DMS79 (cell line): ENCODE measurements around the gene WDR86.

Experiments
- DNase-seq: peaks from one replicate; lab custom pipeline; 2025; lab: John Stamatoyannopoulos, UW

The WDR86 gene

GRCh38 chr7:151409667-151410404 is at the start of gene WDR86:
Gene WDR86, minus strand, starts transcription at chr7:151410038. Its CDS starts 449 bp downstream, at chr7:151409589.
- DNase-seq, result no peak

DNA sequence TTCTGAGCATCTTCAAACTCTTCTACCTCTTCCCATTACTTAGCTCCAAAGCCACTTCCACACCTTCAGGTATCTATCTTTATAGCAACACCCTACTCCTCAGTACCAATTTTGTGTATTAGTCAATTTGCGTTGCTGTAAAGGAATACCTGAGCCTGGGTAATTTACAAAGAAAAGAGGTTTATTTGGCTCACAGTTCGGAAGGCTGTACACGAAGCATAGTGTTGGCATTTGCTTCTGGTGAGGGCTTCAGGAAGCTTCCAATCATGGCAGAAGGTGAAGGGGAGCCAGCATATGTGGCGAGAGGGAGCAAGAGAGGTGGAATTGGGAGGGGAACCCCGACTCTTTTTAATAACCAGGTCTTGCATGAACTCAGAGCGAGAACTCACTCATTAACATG is 47.7 kb upstream of the WDR86 start:
- no peak for DNase-seq

GRCh38 chr7:151456782-151457181 is 46.9 kb upstream of the WDR86 start:
- no peak for DNase-seq

DNA sequence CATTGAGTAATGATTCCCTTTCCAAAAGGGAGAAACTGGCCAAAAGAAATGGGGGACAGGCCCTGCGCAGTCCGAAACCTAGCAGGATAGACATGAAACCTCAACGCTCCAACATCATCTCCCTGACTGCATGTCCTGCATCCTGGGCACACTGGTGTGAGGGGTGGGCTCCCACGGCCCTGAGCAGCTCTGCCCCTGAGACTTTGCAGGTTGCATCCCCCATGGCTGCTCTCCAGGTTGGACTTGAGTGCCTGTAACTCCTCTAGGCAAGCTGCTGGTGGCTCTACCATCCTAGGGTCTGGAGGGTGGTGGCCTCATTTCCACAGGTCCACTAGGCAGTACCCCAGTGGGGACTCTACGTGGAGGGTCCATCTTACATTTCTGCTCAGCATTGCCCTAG is 46.4 kb upstream of the WDR86 start:
- DNase-seq, result no peak

DNA sequence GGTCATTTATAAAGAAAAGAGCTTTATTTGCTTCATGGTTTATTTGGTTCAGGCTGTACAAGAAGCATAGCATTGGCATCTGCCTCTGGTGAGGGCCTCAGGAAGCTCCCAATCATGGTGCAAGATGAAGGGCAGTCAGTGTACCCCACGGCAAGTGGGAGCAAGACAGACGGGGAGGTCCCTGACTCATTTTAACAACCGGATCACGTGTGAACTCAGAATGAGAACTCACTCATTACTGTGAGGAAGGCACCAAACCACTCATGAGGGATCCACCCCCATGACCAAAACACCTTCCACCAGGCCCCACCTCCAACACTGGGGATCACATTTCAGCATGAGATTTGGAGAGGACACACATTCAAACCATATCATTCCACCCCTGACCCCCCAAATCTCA is 45.9 kb upstream of the WDR86 start:
- no peak for DNase-seq

- no peak for DNase-seq
Observed at GRCh38 chr7:151454932-151455530, 45.2 kb upstream of the WDR86 start.

- no peak for DNase-seq
Observed at GRCh38 chr7:151454305-151454704, 44.5 kb upstream of the WDR86 start.

GRCh38 chr7:151453326-151453791 is 43.5 kb upstream of the WDR86 start:
- no peak for DNase-seq

DNA sequence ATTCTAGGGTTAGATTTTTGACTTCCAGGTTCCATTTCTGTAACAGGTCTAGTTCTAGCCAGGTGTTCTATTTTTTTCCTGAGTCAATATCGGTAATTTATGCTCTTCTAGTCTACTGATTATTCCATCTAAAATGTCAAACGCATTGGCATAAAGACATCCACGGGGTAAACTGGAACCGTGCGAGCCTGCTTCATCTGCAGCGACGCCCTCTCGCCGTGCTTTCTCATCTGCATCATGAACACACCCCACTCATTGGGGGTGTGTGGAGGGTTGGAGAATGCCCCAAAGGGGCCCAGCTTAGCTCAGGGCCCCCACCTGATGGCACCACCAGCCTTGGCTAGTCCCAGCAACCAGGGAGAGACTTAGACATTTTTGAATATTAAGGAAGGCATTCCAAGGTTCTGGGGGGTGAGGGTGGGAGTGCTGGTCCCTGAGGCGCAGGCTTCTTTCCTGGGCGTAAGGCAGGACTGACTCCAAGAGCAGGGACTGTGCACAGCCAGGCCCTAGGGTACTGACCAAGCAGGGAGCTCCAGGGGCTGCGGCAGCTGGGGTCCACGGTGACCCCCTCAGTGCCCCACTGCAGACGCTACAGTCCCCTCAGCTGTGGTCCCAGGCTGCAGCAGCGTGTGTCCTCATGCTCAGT is 43.0 kb upstream of the WDR86 start:
- DNase-seq, result no peak

GRCh38 chr7:151451626-151452571 is 42.1 kb upstream of the WDR86 start:
- no peak for DNase-seq

- no peak for DNase-seq
Observed at GRCh38 chr7:151451156-151451555, 41.3 kb upstream of the WDR86 start.

DNA sequence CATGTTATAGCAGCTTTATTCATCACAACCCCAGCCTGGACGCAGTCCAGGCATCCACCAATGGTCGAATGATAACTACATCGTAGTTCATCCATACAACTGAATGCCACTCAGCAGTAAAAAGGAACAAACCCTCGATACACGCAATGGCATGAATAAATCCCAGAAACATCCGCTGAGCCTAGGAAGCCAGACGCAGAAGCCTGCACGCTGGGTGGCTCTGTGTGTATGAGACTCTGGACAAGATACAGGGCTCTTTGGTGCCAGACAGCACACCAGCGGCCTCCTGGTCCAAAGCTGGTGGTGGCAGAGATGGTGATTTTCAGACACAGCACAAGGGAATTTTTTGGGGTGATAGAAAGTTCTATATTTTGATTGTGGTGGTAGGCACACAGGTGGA is 40.2 kb upstream of the WDR86 start:
- DNase-seq, result no peak

GRCh38 chr7:151448261-151449252 is 38.7 kb upstream of the WDR86 start:
- DNase-seq, result no peak

GRCh38 chr7:151447901-151448260 is 38.0 kb upstream of the WDR86 start:
- no peak for DNase-seq

DNA sequence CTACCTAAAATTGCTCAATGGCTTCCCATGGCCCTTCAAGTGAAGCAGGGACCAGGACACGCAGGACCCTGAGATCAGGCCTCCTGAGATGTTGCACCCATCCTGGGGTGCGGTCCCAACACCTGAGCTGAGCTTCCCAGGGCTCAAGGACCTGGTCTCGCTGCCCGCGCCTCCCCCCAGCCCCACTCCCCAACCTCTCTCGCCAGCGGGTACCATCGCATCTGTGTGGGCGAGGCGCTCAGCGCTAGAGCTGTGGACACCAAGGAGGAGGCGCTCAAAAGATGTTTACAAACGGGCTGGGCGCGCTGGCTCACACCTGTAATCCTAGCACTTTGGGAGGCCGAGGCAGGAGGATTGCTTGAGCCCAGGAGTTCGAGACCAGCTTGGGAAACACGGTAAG is 37.5 kb upstream of the WDR86 start:
- no peak for DNase-seq

GRCh38 chr7:151446412-151446811 is 36.6 kb upstream of the WDR86 start:
- DNase-seq, result no peak

DNA sequence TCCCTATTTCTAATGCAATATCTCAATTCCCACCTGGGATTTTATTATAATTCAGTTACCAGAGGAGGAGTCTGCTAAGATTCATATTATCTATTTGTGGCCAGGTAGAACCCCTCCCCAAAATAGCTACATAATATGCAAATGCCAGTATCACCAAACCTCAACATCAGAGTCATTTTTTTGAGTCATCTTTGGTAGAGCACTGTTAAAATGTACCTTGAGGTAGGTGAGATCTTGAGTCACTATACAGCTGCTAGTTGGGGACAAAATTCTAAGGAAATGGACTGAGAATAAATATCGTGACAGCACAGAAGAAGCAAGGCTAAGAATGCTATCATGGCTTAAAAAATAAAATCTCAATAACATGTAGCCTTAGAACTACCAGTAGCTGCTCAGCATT is 34.8 kb upstream of the WDR86 start:
- no peak for DNase-seq

DNA sequence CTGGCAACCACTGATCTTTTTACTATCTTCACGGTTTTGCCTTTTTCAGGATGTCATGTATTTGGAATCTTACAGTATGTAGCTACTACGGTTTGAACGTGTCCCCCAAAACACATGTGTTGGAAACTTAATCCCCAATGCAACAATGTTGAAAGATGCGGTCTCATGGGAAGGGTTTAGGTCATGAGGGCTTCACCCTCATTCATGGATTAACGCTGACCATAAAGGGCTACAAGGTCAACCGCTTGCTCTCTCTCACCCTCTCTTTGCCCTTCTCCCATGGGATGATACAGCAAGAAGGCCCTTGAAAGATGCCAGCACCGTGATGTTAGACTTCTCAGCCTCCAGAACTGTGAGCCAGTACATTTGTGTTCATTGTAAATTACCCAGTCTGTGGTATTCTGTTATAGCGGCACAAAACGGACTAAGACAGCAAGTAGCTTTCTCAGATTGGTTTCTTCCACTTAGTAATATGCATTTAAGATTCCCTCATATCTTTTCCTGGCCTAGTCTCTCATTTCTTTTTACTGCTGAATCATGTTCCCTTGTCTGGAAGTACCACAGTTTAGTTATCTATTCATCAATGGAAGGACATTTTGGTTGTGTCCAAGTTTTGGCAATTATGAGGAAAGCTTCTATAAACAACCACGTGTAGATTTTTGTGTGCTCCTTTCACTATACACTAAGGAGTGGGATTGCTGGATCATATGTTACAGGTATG is 33.1 kb upstream of the WDR86 start:
- no peak for DNase-seq

DNA sequence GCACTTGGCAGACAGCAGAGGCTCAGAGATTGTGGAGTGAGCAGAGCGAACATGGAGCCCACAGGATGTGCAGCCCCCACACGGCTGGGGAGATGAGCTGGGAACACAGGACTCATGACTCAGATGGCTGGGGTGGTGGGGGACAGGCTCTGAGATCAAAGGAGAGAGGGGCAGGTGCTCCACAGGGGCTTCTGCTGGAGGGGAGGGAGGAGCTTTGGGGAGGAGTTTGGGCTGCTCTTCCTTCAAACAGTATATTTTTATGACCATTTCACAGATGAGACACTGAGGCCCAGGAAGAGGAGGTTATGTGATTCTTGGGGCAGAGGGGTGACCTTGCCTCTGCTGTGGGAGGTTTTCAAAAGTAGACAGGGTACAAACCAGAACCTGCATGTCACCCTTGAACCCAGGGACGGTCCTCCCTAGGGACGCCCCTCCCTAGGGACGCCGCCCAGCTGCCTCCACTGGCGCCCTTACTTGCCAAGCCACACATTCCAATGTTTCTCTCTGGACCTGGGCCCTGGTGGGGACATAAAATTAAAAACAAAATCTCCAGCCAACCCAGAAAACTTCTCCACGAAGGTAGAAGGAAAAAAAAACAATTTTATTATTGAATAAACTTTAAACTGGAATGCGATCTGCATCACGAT is 31.1 kb upstream of the WDR86 start:
- DNase-seq, result no peak
